Testis (tissue), 3 donors: ENCODE data around the gene CUX1. TPM values are rescaled to one million over a fixed set of nuclear protein-coding genes. Genes with fewer than 3 reads are reported as not detected.

Experiments
- DNase-seq: peaks from one replicate; pipeline ENCODE4 v3.0.0-alpha.2; 2019
- H3K27ac ChIP-seq, 2 donors: fragments of 200-600 bp; sonication (generic); one replicate each; pipeline ENCODE4 v1.5.1; 2019
- H3K27me3 ChIP-seq: fragments of 200-600 bp; sonication (generic); one replicate; pipeline ENCODE4 v1.5.1; 2019
- H3K36me3 ChIP-seq: fragments of 200-600 bp; sonication (generic); one replicate; pipeline ENCODE4 v1.5.1; 2017; ENCODE audit warnings: low read depth; ENCODE audit errors: missing control alignments
- H3K4me1 ChIP-seq: fragments of 200-600 bp; sonication (generic); one replicate; pipeline ENCODE4 v1.5.1; 2019
- H3K4me3 ChIP-seq, 2 donors: fragments of 200-600 bp; sonication (generic); one replicate each; pipeline ENCODE4 v1.5.1; 2017 to 2019
- H3K9me3 ChIP-seq: fragments of 200-600 bp; sonication (generic); one replicate; pipeline ENCODE4 v1.5.1; 2017
- POLR2A ChIP-seq: fragments of 450-650 bp; IDR thresholded peaks from one replicate; pipeline ENCODE4 v1.6.1; 2017; ENCODE audit warnings: antibody characterized with exemption, mild to moderate bottlenecking, moderate library complexity
- WGBS, 2 donors: methylation state at CpG; one replicate each; pipeline ENCODE4 v1.1.5; 2018; 5-methylcytosine and 5-hydroxymethylcytosine counted together
- intact Hi-C: fragments of 100-400 bp; cut with DNase I; formaldehyde crosslinking; loops from one replicate; pipeline ENCODE4 v1.15.1; 2023; ENCODE audit warnings: low total_unique reads
- polyA plus RNA-seq: library from polyadenylated mRNA; stranded (reverse); fragments of 350-450 nt; fragmentation: Illumina TruSeq; extraction: RNeasy Lipid Tissue Mini Kit (QIAGEN cat#74804); gene quantifications from one replicate; pipeline ENCODE4 v1.2.3, GENCODE V29; 2014; ENCODE audit warnings: low read depth, low replicate concordance; ENCODE audit not compliant: insufficient read depth
- total RNA-seq, 2 donors: library from RNA; depleted of rRNA; stranded (reverse); fragments of >200 nt; gene quantifications; one replicate each; pipeline ENCODE4 v1.2.3, GENCODE V29; 2016
- TF ChIP-seq, protein P1 (sequence below), 3 experiments: fragments of 450-650 bp in 2 of 3; fragments of 200-600 bp in 1 of 3; sonication (generic) in 1 of 3; IDR thresholded peaks; one replicate each; pipeline ENCODE4 v1.5.1; 2016 to 2019; ENCODE audit warnings: antibody characterized with exemption in 3 of 3, mild to moderate bottlenecking in 2 of 3, moderate library complexity in 1 of 3

The CUX1 gene
- total and polyA plus RNA-seq, 3 donors from 2014 or later, result 30.8 to 46.3 (median 43.1) TPM

DNA sequence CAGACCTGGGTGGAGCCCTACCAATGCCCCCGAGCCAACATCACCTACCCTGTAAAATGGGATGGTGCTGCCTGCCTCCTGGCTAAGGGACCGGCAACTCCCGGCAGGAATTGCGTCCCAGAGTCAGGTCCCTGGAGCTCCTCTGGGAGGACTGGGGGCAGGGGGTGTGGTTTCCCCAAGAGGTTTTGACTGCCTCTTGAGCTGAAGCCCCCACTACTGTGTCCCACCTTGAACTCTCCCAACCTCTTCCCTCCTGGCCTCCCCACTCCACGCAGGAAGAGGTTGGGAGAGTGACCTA, 470.5 kb downstream of the CUX1 start:
- DNase-seq, result no peak
- intact Hi-C loops, result no loop called here
- TF ChIP-seq, protein P1, sequence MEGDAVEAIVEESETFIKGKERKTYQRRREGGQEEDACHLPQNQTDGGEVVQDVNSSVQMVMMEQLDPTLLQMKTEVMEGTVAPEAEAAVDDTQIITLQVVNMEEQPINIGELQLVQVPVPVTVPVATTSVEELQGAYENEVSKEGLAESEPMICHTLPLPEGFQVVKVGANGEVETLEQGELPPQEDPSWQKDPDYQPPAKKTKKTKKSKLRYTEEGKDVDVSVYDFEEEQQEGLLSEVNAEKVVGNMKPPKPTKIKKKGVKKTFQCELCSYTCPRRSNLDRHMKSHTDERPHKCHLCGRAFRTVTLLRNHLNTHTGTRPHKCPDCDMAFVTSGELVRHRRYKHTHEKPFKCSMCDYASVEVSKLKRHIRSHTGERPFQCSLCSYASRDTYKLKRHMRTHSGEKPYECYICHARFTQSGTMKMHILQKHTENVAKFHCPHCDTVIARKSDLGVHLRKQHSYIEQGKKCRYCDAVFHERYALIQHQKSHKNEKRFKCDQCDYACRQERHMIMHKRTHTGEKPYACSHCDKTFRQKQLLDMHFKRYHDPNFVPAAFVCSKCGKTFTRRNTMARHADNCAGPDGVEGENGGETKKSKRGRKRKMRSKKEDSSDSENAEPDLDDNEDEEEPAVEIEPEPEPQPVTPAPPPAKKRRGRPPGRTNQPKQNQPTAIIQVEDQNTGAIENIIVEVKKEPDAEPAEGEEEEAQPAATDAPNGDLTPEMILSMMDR (IDR thresholded peaks at IDR 0.05), result no peak
- TF ChIP-seq POLR2A, result no peak
- no peak overlapping the region for H3K27ac ChIP-seq
- peak overlapping the region in 1 of 2 donors; percentile 71 for H3K4me3 ChIP-seq
- 0 to 9% methylated on average over 1 to 5 of the region's 5 CpGs for WGBS, 2 donors
- H3K4me1 ChIP-seq, result peaks cover 13% of the 10 kb centered on the region
- H3K36me3 ChIP-seq, result no peaks in the 10 kb centered on the region
- H3K9me3 ChIP-seq, result no peaks in the 10 kb centered on the region
- H3K27me3 ChIP-seq, result no peaks in the 10 kb centered on the region

DNA sequence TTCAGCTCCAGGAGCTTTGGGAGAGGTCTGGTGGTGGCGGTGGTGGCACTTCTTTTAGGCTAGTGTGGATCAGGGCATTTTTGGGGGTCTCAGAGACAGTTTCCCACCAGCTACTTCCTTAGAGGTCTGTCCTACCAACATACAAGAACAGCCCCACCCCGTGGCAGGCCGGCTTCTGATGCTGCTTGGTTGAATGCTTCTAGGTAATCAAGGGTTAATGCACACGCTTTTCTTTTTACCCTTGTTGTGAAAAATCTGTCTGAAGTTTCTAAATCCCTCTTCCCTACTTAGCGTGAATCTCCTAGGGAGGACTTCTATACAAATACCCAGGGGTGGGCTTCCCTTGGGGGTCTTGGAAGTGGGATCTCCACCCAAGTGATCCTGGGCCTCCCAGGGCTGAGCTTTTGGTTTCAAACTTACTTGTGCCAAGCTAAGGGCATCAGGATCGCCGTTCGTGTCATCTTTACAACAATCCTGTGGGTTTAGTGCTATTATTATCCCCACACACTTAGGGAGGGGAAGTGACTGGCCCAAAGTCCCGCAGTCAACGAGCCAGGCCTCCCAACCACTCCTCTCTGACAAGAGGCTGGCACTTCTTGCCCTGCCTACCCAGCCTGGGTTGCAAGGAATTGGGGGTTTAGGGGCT, 471.0 kb downstream of the CUX1 start:
- Histone ChIP-seq H3K4me1 (peaks cover 13% of the 10 kb centered on the region), H3K36me3 (no peaks in the 10 kb centered on the region), H3K4me3 (no peak overlapping the region), H3K27ac (no peak overlapping the region), H3K9me3 (no peaks in the 10 kb centered on the region), H3K27me3 (no peaks in the 10 kb centered on the region)
- intact Hi-C loops, result no loop called here
- WGBS, 2 donors, result 53 to 61% methylated on average over 10 of the region's 10 CpGs
- no peak for DNase-seq
- TF ChIP-seq POLR2A, result no peak
- TF ChIP-seq, protein P1 (IDR thresholded peaks at IDR 0.05), result no peak

DNA sequence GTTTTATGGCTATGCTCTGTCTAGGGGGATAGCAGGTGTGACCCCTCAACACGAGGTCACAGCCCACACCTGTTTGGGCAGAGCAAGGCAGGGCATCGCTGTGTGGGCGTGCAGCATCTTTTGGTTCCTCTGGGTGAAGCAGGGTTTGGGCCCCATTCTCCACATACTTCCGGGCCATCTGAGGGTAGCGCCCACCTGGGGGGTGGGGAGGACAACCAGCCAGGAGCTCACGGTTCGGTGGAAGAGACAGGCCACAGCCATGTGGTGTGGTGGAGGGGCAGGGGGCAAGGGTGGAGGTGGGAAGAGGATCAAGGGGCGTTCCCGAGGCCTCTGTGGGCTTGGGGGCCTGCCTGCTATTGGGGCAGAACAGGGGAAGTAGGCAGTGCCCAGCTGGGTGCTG, 471.6 kb downstream of the CUX1 start:
- no peaks in the 10 kb centered on the region for H3K27me3 ChIP-seq
- H3K4me3 ChIP-seq, result no peak overlapping the region
- intact Hi-C loops, result no loop called here
- H3K27ac ChIP-seq, result no peak overlapping the region
- TF ChIP-seq POLR2A, result no peak
- TF ChIP-seq, protein P1 (IDR thresholded peaks at IDR 0.05), result no peak
- 79 to 81% methylated on average over 7 to 9 of the region's 9 CpGs for WGBS, 2 donors
- peaks cover 13% of the 10 kb centered on the region for H3K4me1 ChIP-seq
- no peak for DNase-seq
- no peaks in the 10 kb centered on the region for H3K9me3 ChIP-seq
- H3K36me3 ChIP-seq, result no peaks in the 10 kb centered on the region

DNA sequence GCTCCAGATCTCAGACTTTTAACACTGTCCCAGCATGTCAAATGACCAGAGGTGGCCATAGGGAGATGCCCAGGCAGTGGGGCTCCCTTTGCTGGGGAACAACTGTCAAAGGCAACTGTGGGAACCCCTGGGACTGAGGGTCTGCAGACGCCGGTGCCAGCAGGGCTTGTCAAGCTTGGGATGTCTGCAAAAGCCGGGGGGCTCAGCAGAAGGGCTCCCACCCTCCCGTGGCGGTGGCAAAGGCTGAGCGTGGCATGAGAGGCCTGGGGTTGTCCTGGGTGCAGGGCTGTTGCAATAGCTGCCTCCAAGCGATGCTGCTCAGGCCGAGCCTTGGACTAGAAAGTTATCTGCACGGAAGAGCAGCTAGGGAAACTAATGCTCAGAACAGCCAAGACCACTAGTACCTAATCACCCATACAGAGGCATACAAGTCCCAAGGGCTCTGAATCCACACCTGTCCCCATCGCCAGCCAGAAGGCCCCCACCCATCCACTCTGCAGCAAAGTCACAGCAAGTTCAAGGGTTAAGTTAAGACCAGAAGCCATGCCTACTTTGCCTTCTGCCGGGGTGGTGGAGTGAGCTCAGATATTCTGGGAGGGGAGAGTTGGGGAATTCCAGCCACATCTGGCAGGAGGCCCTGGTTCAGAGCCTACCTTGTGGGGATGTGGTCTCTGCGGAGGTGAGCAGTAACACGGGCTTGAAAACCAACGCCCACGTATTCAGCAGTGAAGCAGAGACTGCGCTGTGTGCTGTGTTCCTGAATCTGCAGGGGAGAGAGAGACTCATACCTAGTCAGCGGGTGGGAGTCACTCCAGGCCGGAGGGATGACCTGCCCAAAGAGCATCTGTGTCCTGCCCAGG, 473.9 kb downstream of the CUX1 start:
- Histone ChIP-seq H3K27ac (no peak overlapping the region), H3K4me1 (peaks cover 6% of the 10 kb centered on the region), H3K27me3 (no peaks in the 10 kb centered on the region), H3K4me3 (no peak overlapping the region), H3K9me3 (no peaks in the 10 kb centered on the region), H3K36me3 (no peaks in the 10 kb centered on the region)
- intact Hi-C loops, result no loop called here
- TF ChIP-seq POLR2A, result no peak
- TF ChIP-seq, protein P1 (IDR thresholded peaks at IDR 0.05), result no peak
- DNase-seq, result no peak
- 71 to 86% methylated on average over 12 to 18 of the region's 18 CpGs for WGBS, 2 donors
